Ramos (cell line): ENCODE measurements around the gene COBL.

Experiments used
- in situ Hi-C: fragments of 300-500 bp; cut with MboI; formaldehyde crosslinking; loops from one replicate; pipeline ENCODE4 v1.14.3; 2022; ENCODE audit warnings: low sequenced_read_pairs; ENCODE audit not compliant: unreplicated experiment

Gene COBL

DNA sequence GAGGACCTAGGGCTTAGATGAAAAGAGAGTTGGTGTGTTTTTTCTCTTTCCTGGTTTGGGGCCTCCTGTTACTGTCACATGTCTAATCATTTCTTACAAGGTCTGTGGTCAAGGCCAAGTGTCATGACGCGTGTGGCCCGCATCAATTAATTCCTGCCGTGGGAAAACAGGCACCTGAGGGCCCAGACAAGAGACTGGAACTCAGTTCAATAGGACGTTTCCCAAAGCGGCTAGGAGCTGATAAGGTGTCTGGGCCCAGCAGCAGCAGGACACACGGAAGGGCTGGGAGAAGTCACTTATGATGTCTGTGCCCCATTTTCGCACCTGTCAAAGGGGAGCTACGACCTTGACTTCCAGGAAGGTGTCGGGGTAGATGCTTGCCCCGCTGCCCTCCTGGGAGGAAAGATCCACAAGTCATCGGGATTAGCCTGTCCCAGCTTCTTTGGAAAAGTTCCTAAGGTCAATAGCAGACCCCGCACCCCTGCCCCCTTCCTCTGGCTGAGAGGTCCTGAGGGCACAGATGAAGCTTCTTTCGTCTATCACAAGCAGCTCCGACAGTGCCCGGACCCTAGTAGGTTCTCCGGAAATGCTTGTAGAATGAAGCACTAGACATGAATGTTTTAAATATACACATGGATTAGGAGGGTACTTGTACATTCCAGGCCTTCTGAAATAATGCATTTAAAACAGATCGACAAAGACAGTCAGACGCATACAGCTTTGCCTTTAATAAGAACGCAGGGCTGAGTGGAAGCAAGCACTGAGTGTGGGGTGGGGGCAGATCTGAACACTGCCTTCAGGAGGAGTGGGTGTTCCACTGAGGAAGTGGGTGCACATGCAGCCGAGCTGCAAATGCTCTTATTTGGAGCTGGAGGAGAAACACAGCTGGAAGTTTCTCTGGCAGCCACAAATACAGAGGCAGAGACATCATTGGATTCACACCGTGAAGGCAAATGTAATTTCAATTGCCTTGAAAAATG is 296.4 kb downstream of the COBL start:
- in situ Hi-C loops, result no loop called here

DNA sequence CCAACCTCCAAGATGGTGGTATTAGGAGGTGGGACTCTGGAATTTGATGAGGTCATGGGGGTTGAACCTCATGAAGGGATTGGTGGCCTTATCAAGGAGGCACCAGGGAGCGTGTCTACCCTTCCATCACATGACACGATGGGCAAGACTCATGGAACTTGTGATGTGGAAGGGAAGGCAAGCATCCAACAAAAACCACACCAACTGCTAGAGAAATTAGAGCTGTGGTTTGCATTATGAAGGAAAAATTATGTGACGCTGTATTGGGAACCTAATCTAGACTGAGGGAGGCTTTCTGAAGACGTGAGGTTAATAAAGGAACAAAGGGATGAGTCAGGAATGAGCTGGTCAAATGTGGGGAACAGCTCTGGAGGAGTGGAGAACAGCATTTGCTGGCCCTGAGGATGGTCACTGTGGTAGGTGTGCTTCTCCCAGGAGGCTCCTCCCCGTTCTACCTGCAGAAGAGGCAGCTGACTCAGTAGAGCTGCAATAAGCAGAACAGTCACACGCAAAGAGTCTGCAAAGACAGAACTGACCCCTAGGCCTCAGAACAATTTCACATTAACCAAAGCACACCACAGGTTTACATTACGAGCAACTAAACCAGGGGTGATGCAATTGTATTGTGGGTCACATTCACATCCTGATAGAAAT is 297.3 kb downstream of the COBL start:
- in situ Hi-C loops, result no loop called here

DNA sequence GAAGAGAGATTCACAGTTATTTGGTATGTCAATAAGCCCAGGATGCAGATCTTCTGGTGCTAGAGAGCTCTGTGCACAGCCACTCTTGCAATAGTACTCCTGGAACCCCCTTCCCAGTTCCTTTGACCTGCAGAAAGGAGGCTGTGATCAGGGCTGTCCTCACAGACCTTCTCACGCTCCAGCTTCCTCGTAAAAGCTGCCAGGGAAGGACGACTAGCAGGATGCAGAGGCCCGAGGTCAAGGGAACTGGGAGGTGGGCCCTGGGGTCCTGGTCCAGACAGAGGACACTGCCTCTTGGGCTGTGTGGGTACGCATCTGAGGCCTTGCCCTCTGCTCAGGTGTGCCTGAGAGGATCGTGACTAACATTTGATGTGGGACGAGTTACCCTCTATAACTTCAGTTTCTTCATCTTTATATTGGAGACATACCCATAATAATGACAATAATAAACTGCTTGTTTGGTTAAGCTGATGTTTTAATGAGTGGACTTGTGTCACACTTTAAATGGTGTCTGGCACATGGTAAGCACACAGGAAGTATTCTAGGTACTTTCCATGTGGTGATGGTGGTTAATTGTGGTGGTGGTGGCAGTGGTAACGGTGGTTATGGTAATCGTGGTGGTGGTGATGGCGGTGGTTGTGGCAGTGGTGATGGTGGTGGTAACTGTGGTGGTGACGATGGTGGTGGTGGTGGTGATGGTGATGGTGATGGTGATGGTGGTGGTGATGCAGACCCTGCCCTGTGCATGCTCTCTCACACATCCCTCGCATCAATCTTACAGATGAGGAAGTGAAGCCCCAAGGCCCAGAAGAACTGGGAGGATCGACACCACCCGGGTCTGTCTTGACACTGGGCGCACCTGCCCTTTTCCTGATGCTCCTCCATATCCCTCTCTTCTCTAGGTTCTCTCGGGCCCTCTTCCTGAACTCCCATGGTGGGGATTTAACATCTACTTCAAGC is 298.8 kb downstream of the COBL start:
- in situ Hi-C loops, result no loop called here

DNA sequence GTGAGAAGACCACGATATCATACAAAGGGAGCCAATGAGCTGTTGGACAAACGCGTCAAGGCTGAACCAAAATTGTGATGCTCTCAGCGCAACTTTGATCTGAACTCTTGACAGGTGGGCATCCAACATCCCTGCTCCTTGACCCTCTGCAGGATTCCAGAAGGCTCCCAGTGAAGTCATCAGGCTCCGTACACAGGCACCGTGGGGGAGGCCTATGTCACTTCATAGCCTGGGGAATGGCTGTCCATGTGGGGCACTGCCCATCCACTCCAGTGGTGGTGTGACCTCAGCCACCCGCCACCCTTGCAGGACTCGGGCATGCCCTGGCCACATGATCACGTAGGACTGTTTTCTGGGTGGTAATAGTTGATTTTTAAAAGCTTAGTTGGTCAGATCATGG is 300.1 kb downstream of the COBL start:
- in situ Hi-C loops, result no loop called here

DNA sequence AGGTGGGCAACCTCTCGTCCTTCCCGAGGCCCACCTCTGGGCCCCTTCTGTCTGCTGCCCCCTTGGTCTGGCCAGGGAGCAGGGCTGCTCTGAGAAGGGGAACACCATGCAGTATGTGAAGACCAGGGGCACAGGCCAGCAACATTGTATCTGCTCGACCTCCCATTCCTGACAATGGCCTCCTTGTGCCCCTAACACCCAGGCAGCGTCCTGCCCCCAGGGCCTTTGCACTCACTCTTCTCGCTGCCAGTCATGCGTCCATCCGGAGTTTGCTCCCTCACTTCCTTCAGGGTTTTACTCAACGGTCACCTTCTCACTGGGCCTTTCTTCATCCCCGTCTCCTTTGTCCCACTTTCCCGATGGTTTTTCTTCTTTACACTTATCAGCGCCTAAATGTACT is 301.0 kb downstream of the COBL start:
- in situ Hi-C loops, result no loop called here

DNA sequence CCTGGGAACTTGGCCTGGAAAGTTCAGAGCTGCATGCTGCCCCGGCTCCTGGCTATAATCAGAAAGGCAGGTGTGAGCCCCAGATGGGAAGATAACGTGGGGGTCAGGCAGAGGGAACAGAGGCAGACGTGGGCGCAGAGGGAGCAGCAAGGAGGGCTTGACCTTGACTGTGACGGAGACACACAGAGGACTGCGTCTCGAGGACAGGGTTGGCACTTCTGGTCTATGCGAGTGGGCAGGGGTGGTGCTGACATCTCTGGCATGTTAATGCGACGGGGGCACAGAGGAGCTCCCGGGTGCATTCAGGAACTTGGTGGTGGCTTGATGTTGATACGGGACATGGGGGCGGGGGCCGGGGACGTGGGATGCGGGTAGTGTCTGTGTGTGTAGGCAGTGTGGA is 301.8 kb downstream of the COBL start:
- in situ Hi-C loops, result no loop called here

DNA sequence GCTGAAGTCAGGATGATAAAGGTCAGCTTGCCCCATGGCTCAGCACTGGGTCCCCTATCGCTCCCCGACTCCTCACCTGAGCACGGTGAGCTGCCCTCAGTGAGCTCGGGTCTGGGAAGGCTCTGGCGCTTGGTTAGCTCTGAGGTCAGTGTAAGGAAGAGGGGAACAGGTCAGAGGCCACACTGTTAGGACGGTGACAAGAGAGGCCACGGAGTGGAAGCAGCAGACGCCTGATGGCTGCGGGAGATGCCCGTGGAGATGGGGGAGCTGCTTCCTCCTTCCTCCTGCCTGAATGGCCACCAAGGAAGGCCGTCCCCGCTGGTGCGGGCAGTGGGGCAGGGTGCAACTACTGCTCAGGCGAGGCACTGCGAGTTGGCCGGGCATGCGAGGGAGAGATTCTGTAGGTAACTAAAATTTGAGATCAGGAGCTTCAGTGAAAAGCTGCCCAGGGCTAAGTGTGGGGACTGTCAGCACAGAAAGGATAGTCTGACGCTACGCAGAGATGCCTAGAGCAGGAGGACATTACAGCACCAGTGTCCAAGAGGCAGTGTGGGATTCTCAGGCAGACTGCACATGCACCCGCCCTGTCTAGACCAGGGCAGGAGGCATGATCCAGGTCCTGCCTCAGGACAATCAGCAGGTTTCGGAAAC is 302.6 kb downstream of the COBL start:
- in situ Hi-C loops, result no loop called here

DNA sequence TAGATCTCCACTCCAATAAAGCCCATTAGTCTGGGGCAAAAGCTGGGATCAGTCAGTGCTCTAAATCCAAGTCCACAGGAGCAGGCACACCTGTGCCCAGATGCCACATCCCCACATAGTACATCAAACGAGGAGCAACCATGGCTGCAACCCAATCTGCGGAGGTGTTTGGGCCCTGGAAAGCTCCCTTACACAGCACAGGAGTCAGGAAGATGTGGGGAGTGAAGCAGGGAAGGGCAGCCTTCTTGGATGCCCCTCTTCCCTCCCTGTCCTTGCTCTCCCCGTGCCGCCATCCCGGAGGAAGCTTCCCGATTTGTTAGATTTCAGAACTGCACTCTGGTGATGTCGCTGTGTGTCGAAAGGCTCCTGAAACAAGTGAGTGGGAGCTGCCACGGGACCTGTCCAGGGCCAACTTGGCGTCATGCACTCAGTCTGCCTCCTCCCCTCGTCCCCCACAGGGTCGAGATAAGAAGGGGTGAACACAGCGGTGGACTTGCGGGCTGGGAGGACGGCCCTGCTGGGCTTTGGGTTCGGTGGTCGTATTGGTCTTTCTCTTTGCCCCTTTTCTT is 303.3 kb downstream of the COBL start:
- in situ Hi-C loops, result no loop called here

DNA sequence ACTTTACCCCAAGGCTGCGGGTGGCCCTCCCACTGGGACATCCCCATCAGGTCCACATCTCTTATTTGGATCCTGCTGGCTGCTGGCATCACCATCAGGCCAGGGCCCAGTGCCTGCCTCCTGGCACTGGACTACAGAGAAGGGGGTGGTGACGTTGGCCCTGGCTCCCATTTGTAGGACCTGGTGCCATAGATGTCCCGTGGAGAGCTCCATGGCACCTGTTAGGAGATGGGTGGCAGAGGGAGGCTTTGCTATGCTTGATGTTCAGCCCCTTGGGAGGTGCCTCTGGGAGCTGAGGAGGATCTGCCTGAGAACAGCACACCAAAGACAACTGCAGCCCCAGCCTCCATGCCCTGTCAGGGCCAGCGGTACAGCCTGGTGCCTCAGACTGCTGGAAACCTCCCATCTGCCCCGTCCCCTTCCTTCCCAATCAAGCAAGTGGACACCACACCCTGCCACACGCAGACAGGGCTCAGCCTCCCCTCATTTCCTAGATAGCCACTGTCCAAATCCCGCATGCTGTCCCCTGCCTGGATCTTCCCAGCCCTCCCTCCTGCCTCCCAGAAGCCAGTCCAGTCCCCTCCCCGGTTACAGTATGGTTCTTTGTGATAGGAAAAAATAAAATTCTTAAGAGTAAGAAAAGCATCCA is 303.9 kb downstream of the COBL start:
- in situ Hi-C loops, result no loop called here

DNA sequence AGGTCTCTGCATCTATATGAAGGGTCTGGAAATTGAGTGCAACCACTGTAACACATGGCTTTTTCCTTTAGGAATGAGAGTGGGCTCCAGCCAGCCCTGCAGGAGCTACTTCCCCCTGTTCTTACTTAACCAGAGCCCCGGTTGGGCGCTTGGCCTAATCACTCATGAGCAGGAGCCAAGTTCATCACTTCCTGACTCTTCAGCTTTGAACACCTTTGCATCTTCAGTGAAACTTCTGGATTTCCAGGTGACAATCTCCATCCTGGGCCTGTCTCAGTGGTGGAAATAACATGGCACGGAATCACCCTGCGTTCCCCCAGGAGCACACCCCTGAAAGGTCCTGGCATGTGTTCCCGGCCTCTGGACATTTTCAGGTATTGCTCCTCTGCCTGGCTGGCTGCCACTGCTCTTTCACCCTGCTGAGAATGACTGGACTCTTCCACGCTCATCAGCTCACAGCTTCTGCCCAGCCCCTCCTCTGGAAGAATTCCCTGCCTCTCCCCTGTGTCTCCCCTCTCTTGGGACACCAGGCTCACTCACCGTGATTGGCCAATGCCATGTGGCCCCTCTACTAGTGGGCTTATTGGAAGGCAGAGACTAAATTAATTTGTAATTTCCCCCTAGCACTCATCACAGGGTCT is 304.8 kb downstream of the COBL start:
- in situ Hi-C loops, result no loop called here

DNA sequence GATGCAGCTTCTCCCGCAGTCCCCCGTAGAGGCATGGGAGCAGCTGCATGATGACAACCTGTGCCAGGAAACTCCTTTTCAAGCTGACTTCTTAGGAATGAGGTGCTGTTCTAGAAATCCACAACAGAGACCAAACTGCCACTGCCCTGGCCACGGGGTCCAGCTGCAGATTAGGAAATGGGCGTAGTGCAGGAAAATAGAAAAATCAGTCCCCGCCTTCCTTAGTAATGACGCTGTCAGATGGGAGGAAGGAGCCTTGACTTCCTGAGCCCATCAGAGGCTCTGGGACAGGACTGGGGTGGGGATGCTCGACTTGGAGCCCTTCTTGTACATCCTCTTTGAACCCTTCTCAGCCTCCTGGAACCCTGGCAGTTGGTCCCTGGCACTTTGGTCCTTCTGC is 306.1 kb downstream of the COBL start:
- in situ Hi-C loops, result no loop called here

DNA sequence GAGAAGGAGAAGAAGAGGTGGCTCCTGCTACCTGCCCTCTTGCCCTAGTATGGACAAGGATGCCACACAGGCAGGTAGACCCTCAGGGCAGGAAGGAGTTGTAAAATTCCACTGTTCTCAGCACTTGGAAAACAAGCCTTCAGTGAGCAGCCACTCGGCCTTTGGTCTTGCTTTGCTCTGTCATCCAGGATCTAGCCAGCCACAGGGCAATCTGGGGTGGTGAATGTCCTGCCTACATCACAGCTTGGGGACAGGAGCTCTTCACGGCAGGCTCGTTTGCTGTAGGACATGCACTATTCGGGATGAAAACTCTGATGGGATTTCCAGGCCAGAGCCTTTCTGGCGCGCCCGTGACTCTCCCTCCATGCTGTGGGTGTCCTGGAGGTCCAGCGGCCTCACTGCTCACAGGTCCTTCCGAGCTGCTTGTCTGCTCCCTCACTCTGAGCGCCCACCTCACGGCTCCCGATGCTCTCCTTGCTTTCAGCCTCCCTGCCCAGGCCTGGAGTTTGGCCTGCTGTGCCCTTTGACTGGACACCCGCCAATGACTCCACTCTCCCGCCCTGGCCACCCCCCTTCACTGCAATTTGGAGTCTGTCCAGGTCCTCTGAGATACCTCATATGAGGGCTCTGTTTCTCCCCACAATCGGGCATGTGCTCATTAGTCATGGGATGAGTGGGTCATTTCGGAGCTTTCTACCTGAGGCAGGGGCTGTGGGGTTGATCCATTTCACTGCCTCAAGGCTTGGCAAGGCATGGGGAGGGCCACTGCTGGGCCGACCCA is 306.7 kb downstream of the COBL start:
- in situ Hi-C loops, result no loop called here

DNA sequence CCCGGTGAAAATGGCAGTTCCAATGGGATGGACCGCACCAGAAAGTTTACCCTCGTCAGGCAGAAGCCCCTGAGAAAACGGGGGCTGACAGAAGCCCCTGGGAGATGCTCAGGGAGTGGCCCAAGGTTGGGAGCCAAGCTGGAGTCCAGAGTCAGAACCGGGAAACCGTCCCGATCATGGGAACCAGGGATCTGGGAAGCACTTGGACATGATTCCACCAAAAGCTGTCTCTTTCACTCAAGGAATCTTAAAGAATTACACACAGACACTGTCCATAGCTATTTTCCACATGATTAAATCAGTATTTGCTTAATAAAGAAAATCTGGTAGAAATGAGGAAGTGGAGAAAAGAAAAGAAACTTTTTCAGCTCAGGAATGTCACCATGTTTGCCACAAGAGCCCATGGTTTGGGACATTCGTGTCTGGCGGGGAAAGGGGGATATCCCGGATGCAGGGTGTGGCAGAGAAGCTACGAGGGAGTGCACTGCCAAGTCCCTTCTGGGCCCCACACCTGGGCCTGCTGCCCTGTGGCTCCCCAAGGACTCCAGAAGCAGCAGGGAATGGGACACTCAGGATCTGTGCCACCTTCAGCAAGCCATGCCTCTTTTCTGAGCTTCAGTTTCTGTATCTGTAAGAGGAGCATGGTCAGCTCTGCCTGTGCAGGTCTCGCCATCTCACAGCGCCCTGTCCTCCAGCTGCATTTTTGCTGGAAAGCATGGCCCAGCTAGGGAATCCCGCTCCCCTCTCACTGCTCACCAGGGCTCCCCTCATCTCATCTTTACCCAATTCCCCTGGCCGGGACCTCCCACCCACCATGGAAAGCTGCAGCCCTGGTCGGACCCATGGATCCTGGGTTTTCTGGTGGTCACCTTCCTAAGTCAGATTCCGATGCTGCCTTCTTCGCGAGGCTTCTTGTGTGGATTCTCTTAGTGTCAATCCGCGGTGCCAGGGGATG is 308.8 kb downstream of the COBL start:
- in situ Hi-C loops, result no loop called here

DNA sequence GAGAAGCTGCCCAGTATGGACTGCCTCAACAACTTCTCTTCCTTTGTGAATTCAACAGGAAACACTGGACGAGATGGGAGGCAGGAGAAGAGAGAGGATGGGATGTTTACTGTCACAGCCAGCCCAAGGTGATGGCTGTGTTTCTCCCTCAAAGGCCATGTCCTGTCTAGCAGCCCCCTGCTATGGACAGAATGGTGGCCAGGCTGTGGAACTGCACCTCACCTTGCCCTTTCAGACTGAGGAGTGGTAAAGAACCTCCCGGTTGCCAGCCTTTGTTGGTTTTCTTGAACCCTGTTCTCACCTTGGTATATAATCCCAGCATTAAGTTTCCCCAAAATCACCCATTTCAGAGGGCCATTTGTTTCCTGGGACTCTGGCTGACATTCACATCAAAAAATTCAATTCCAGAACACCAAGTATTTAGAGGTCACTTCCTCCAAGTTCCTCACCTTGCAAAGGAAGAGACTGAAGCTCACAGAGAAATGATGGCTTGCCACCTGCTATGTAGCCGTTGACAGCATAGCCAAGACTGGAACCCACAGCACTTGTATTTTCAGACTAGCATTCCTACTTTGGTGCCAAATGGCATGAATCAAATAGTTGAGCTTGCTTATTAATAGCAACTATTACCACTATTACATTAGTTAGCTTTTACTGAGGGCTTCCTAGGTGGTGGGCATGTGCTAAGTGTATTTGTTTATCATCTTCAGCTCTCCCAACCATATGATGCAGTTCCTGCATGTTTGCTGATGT is 309.9 kb downstream of the COBL start:
- in situ Hi-C loops, result no loop called here

DNA sequence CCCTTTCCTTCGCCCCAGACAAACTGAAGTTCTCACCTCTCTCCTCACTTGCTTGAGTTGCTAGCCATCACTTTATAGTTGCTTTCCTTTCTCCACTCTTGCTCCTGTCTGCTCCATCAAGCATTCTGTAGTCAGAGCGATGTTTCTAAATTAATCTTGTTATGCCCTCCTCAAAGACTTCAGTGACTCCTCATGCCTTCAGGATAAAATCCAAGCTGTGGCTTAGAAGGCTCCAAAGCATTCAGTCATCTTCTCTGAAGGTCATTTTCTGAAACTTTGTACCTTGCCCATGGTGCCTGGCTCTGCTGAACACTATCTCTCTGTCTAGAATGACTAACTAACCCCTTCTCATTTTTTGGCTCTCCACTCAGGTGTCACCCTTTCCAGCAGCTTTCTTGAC is 311.5 kb downstream of the COBL start:
- in situ Hi-C loops, result no loop called here

DNA sequence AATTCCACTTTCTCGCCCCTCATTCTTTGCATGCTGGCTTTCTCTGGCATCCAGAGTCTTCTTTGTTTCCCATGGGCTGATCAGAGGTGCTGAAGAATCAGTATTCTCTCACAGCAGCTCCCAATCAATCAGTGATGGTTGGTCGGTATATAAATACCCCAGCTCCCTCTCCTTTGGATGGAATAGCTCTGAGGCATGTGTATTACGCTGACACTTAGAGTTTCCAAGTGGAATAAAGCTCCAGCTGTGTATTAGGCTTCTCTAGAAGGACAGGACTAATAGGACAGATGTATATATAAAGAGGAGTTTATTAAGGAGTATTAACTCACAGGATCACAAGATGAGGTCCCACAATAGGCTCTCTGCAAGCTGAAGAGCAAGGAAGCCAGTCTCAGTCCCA is 315.7 kb downstream of the COBL start:
- in situ Hi-C loops, result no loop called here
